Stimulated activated CD8-positive, alpha-beta memory T cell treated with anti-CD3 and anti-CD28 coated beads, Interleukin-4, amount 100 ng/mL, for 24 hours (primary cell): ENCODE data around the gene SLC22A5.
"Not testable (repeated sequence)": the region's sequence is repeated elsewhere in the genome, so short reads cannot be mapped to it uniquely, and the experiment has no call there.

Experiments
- DNase-seq: peaks from one replicate; pipeline ENCODE4 v3.0.0-alpha.2; 2020; ENCODE audit warnings: low read depth

Gene SLC22A5

DNA sequence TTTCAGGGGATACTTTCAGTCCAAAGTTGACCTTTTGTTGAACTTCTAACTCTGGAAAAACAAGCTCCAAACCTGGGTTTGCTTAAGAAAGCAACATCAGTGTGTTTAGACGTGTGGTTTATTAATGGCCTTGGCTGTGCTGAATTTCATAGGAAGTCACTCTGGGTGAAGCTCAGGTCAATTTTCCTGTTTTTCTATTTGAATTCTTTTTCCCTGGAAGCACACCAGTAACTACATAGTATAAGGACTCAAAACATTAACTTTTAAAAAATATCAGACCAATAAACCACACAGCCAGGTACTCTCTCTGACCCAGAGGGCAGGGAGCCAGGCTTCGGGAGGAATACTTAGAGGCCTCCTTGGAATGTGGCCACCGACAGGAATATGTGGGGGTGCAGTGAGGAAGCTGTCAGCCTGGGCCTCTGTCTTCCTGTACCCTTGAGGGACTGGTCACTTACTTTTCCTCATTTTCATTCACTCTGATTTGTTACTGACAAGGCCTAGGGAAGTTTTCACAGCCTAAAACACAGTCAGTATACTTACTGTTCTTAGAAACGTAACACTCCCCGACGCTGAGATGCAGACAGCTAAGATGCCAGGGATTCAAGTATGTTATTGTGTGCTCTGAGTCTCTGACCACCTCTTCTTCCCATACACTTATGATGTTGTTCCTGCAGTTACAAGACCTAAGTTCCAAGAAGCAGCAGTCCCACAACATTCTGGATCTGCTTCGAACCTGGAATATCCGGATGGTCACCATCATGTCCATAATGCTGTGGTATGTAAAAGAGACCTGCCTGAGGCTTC, 18.9 kb downstream of the SLC22A5 start:
- no peak for DNase-seq

GRCh38 chr5:132389051-132389331, 19.5 kb downstream of the SLC22A5 start:
- DNase-seq, result no peak

GRCh38 chr5:132389585-132390286, 20.2 kb downstream of the SLC22A5 start:
- no peak for DNase-seq

GRCh38 chr5:132391247-132391646, 21.7 kb downstream of the SLC22A5 start:
- DNase-seq, result no peak

GRCh38 chr5:132391870-132392269, 22.4 kb downstream of the SLC22A5 start:
- no peak for DNase-seq

- DNase-seq, result no peak
Observed at GRCh38 chr5:132392411-132392810, 22.9 kb downstream of the SLC22A5 start.

DNA sequence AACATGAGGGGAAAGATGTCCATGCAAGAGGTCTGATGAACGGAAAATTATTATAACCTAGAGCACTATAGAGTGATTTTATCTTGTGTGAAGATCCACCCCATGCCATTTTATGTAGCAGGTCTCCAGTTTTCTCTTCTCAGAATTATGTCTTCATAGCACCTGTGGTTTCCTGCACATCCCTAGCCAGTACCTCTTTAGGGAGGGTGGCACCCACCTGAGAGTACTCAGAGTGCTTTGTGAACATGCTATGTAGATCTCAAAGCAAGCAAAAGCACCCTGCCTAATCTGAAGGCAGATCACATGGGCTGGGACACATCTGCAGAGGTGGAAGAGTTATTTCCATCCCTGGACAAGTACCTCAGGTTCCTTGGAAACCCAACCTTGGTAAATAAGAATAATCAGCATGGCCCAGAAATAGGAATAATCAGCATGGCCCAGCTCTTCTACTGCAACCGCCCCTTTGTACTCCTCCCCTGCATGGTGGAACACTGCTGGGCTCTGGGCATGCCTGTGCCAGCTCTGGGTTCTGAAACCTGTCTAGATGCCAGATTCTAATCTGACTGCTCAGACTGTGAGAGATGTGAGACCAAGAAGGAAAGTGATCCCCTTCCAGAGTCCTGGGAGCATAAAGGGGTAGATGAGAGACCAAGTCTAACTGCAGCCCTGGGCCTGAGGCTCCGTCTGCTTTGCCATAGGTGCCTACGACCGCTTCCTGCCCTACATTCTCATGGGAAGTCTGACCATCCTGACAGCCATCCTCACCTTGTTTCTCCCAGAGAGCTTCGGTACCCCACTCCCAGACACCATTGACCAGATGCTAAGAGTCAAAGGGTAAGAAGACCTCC, 23.7 kb downstream of the SLC22A5 start:
- no peak for DNase-seq

- no peak for DNase-seq
Observed at GRCh38 chr5:132394667-132395259, 25.3 kb downstream of the SLC22A5 start.

GRCh38 chr5:132396589-132397031, 27.1 kb downstream of the SLC22A5 start:
- DNase-seq, result no peak

- DNase-seq, result no peak
Observed at GRCh38 chr5:132397224-132397623, 27.7 kb downstream of the SLC22A5 start.

- DNase-seq, result not testable (repeated sequence)
Observed at GRCh38 chr5:132397936-132398675, 28.6 kb downstream of the SLC22A5 start.

- DNase-seq, result not testable (repeated sequence)
Observed at GRCh38 chr5:132404041-132404440, 34.5 kb downstream of the SLC22A5 start.

DNA sequence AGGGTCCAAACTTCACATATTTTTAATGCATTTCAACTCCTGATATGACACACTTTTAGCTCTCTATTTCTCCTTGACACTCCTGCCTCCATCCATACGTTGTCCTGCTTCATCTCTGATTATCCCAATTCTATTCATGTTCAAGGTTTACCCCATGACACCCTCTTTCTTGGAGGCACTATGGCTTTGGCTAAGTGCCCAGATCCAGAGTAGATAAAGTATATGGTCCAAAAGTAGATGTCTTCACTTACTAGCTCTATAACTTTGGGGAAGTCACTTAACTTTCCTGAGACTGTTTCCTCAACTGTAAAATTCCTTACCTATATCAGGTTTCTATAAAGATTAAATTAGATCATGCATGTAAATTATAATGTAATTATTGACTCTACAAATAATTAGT, 36.1 kb downstream of the SLC22A5 start:
- no peak for DNase-seq

DNA sequence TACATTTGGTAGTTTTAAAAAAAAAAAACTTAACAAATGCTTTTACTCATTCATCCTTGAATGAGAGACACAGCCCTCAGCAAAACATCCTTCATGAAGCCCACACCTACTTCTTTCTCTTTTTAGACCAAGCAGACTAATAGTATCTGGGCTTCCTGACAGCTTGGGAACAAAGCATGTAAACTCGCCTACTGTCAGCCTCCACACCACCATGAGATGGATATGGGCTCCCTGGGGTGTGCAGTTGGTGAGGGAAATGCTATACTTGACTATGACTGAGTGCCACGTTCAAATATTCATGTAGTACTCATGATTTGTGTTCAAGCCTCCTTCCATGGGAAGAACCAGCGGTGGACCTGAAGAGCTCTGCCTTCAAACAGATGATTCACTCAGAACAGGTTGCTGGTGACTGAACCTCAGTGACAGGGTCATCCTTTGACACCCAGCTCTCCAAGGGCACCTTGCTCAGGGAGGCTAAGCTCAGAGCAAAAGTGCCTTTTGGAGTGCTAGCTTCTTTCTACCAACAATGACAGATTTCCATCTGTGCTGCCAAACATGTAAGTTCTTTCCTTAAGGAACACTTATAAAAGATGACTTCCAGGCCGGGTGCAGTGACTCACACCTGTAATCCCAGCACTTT, 36.8 kb downstream of the SLC22A5 start:
- no peak for DNase-seq

DNA sequence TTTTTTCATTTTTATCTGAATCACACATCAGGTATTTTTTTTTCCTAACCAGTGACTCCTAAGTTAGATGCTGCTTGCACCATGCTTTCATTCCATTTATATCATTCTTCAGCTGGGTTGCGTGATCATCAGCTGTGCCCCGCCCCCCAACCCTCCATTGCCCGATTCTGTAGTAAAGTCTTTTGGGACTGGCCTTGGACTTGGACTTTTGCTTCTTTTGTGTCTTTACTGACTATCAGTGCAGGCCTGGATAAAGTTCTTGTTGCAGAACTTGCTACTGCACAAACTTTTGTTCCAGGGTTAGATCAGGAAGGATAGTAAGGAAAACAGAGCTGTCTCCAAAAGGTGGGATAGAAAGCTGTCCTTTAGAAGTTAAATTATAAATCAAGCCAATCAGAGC, 38.5 kb downstream of the SLC22A5 start:
- no peak for DNase-seq

GRCh38 chr5:132408456-132408855, 38.9 kb downstream of the SLC22A5 start:
- DNase-seq, result no peak

DNA sequence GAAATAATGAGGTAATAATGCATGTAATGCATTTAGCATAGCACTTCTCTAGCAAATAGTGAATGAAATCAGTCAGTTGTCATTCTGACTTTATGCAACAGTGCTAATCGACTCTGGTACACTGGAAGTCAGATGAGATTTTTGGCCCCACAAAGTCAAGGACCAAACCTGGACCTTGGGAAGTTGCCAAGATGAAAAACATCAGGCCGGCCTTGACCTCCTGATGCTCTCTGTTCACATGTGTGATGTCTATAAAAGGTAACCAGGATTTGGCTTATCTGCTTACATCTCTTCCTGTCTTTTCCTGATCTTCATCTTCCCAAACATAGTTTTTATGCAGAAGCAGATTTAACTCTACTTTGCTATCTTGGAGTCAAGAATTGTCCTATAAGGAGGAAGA, 39.5 kb downstream of the SLC22A5 start:
- DNase-seq, result no peak

GRCh38 chr5:132410451-132411303, 41.2 kb downstream of the SLC22A5 start:
- DNase-seq, result peak; percentile 76

GRCh38 chr5:132411304-132412013, 41.9 kb downstream of the SLC22A5 start:
- DNase-seq, result no peak

- no peak for DNase-seq
Observed at GRCh38 chr5:132413567-132413966, 44.1 kb downstream of the SLC22A5 start.
